Thyroid gland (tissue), 4 donors: ENCODE results near the gene YPEL5. TPM values are rescaled to one million over a fixed set of nuclear protein-coding genes. Genes with fewer than 3 reads are reported as not detected.
A peak's percentile ranks its signal among the peaks of the same experiment; 100 is the strongest.

Source experiments
- DNase-seq, 2 donors: peaks; one replicate each; pipeline ENCODE4 v3.0.0-alpha.2; 2019
- H3K27ac ChIP-seq, 3 donors: fragments of 200-600 bp; sonication (generic); 1 replicate in 2 of 3; 2 replicates in 1 of 3; pipeline ENCODE4 v1.5.1; 2016 to 2019; ENCODE audit warnings: mild to moderate bottlenecking in 1 of 3, moderate library complexity in 1 of 3
- H3K27me3 ChIP-seq: fragments of 200-600 bp; sonication (generic); one replicate; pipeline ENCODE4 v1.5.1; 2019
- H3K36me3 ChIP-seq, 2 donors: fragments of 200-600 bp; sonication (generic); one replicate each; pipeline ENCODE4 v1.5.1; 2016 to 2019
- H3K4me1 ChIP-seq, 2 donors: fragments of 200-600 bp; sonication (generic); one replicate each; pipeline ENCODE4 v1.5.1; 2017 to 2019
- H3K4me3 ChIP-seq, 3 donors: fragments of 200-600 bp; sonication (generic); replicated peaks in 1 of 3; 1 replicate in 2 of 3; 2 replicates in 1 of 3; pipeline ENCODE4 v1.5.1; 2016; ENCODE audit warnings: mild to moderate bottlenecking in 1 of 3
- H3K9me3 ChIP-seq: fragments of 200-600 bp; sonication (generic); one replicate; pipeline ENCODE4 v1.5.1; 2017
- CTCF ChIP-seq, 6 experiments: fragments of 200-600 bp in 3 of 6; fragments of 450-650 bp in 3 of 6; sonication (generic) in 3 of 6; IDR thresholded peaks; one replicate each; pipeline ENCODE4 v1.5.1; 2016 to 2019; ENCODE audit warnings: antibody characterized with exemption in 6 of 6, mild to moderate bottlenecking in 2 of 6, inconsistent platforms in 1 of 6, moderate library complexity in 1 of 6
- POLR2A ChIP-seq, 2 donors: fragments of 450-650 bp; IDR thresholded peaks; one replicate each; pipeline ENCODE4 v1.6.1; 2017; ENCODE audit warnings: antibody characterized with exemption in 2 of 2, mild to moderate bottlenecking in 2 of 2, moderate library complexity in 1 of 2
- WGBS, 2 donors: methylation state at CpG; one replicate each; pipeline ENCODE4 v1.1.5; 2017; 5-methylcytosine and 5-hydroxymethylcytosine counted together
- intact Hi-C: fragments of 100-400 bp; cut with DNase I; formaldehyde crosslinking; loops from one replicate; pipeline ENCODE4 v1.15.1; 2023
- total RNA-seq, 4 donors: library from RNA; depleted of rRNA; stranded (reverse); fragments of >200 nt; gene quantifications; one replicate each; pipeline ENCODE4 v1.2.3, GENCODE V29; 2016

The YPEL5 gene
- total RNA-seq, 4 donors from 2014 or later = 74.7 to 129 (median 103) TPM

GRCh38 chr2:30178618-30179434 is 32.0 kb downstream of the YPEL5 start:
- peak; percentile 10 to 16 for DNase-seq
- no peaks in the 10 kb centered on the region for H3K36me3 ChIP-seq
- intact Hi-C loops = no loop called here
- no peak for TF ChIP-seq POLR2A (IDR thresholded peaks at IDR 0.05)
- no peak for TF ChIP-seq CTCF (IDR thresholded peaks at IDR 0.05)
- peak overlapping the region in 2 of 3 donors; percentile 55 to 66 for H3K27ac ChIP-seq
- WGBS, 2 donors = 55 to 60% methylated on average over 11 of the region's 11 CpGs
- no peaks in the 10 kb centered on the region for H3K27me3 ChIP-seq
- H3K9me3 ChIP-seq = no peaks in the 10 kb centered on the region
- H3K4me3 ChIP-seq = no peak overlapping the region
- peaks cover 0 to 17% of the 10 kb centered on the region in 2 donors for H3K4me1 ChIP-seq

GRCh38 chr2:30179536-30179935 is 32.7 kb downstream of the YPEL5 start:
- DNase-seq = no peak
- no peaks in the 10 kb centered on the region for H3K27me3 ChIP-seq
- H3K4me3 ChIP-seq = no peak overlapping the region
- H3K4me1 ChIP-seq = peaks cover 0 to 17% of the 10 kb centered on the region in 2 donors
- 92 to 93% methylated on average over 2 of the region's 2 CpGs for WGBS, 2 donors
- peak overlapping the region in 2 of 3 donors; percentile 55 to 66 for H3K27ac ChIP-seq
- intact Hi-C loops = no loop called here
- no peaks in the 10 kb centered on the region for H3K9me3 ChIP-seq
- no peak for TF ChIP-seq POLR2A (IDR thresholded peaks at IDR 0.05)
- no peak for TF ChIP-seq CTCF (IDR thresholded peaks at IDR 0.05)
- no peaks in the 10 kb centered on the region for H3K36me3 ChIP-seq

GRCh38 chr2:30180226-30180625 is 33.4 kb downstream of the YPEL5 start:
- TF ChIP-seq CTCF (IDR thresholded peaks at IDR 0.05) (no peak), POLR2A (IDR thresholded peaks at IDR 0.05) (no peak)

GRCh38 chr2:30181176-30181575 is 34.4 kb downstream of the YPEL5 start:
- TF ChIP-seq CTCF (IDR thresholded peaks at IDR 0.05) = no peak
- TF ChIP-seq POLR2A (IDR thresholded peaks at IDR 0.05) = no peak
- Histone ChIP-seq H3K4me1 (peaks cover 0 to 17% of the 10 kb centered on the region in 2 donors), H3K4me3 (no peak overlapping the region), H3K27ac (no peak overlapping the region), H3K36me3 (no peaks in the 10 kb centered on the region), H3K9me3 (no peaks in the 10 kb centered on the region), H3K27me3 (no peaks in the 10 kb centered on the region)
- intact Hi-C loops = no loop called here
- 84 to 86% methylated on average over 7 of the region's 7 CpGs for WGBS, 2 donors
- DNase-seq = no peak

More at GRCh38 chr2:30180226-30180625, 33.4 kb downstream of the YPEL5 start:
- H3K27me3 ChIP-seq = no peaks in the 10 kb centered on the region
- no peaks in the 10 kb centered on the region for H3K36me3 ChIP-seq
- H3K27ac ChIP-seq = no peak overlapping the region
- DNase-seq = no peak
- H3K4me3 ChIP-seq = no peak overlapping the region
- H3K4me1 ChIP-seq = peaks cover 0 to 17% of the 10 kb centered on the region in 2 donors
- intact Hi-C loops = no loop called here
- no peaks in the 10 kb centered on the region for H3K9me3 ChIP-seq
- WGBS, 2 donors = 74 to 85% methylated on average over 3 of the region's 3 CpGs

- Histone ChIP-seq H3K36me3 (no peaks in the 10 kb centered on the region), H3K4me3 (no peak overlapping the region), H3K4me1 (peaks cover 0 to 9% of the 10 kb centered on the region in 2 donors), H3K9me3 (no peaks in the 10 kb centered on the region), H3K27ac (no peak overlapping the region), H3K27me3 (no peaks in the 10 kb centered on the region)
- DNase-seq = no peak
- intact Hi-C loops = no loop called here
- 97% methylated on average over 5 of the region's 5 CpGs for whole genome bisulfite sequencing, 2 donors
- TF ChIP-seq CTCF (IDR thresholded peaks at IDR 0.05) = no peak
- no peak for TF ChIP-seq POLR2A (IDR thresholded peaks at IDR 0.05)
These were observed 37.2 kb downstream of the YPEL5 start for GRCh38 chr2:30184035-30184434.
